ENCODE data around the gene HSBP1L1.

HSBP1L1 gene

DNA sequence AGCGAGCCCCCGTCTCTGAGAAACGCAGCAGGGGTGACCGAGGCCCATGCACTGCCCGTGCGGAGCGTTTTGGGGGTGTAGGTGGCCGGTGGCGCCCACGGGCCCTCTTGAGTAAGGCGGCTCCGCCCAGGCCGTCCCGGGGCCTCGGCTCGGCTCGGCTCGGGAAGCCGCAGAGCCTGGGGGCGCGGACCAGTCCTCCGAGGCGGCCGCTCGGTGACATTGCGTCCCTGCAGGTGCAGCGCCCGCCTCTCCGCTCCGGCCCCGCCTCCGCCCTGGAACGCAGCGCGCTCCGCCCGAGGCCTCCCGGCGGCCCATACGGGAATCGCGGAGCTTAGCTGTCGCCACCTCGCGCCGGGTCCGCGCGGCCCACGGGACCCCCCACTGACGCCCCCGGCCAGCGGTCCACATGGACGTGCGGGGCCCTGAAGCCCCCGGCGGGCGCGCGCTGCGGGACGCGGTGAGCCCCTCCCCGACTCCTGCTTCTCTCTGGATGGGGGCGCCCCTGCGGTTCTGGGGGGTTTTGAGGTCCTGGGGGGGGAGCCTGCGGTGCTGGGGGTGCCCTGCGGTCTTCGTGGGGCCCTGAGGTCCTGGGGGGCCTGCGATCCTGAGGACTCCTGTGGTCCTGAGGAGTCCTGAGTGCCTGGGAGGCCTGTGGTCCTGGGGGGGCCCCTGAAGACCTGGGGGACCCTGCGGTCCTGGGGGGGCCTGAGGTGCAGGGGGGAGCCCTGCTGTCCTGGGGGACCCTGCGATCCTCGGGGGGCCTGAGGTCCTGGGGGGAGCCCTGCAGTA, at the start of gene HSBP1L1:
Gene HSBP1L1, plus strand, starts transcription at position 314 of the 789 bp plus-strand sequence. Its CDS starts 93 bp downstream, at position 407.
- in situ Hi-C loops (cut with HindIII; ENCODE audit: low pct_ligation_motif_present, low pct_unique_long_range_greater_than_20kb, low sequenced_read_pairs): no loop called here
- DNase-seq: peak; percentile 70

DNA sequence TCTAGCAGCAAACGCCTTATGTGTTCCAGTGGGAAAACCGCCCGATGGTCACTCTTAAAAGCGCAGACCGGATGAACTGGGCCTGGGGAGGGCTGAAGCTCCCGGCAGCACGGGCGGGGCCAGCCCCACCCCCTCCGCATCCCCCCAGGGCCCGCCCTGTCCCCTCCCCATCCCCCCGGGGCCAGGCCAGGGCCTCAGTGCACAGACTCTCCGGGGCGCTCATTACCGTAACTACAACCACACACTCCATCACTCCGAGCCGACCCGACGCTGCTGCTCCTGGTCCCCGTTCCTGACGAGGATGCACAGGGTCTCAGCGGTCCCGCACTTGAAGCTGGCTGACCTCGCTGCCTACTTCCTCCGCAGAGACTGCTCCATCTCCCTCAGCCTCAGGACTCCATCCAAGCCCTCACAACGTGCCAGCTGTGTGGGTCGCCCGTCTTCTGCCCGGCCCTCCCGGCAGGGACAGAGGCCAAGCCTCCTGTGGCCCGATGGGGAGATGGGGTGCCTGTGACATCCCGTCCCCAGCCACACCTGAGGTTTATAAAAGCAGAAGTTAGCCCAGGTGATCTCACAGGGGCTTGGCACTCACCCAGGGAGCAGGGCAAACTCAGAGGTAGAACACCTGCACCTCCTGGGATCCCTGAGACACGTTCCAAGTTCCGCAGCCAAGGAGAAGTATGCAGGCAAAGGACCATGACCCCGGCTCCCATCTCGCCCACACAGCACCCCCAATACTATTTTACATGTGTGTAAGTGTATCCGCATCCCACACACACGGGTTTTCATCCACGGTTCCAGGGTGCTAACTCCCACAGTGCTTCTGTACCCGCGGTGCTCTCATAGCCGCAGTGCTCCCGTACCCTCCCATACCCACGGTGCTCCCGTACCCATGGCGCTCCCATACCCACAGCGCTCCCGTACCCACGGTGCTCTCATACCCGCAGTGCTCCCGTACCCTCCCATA, 49.0 kb upstream of the HSBP1L1 start:
- no peak for DNase-seq
- in situ Hi-C loops (cut with HindIII; ENCODE audit: low pct_ligation_motif_present, low pct_unique_long_range_greater_than_20kb, low sequenced_read_pairs): no loop called here

DNA sequence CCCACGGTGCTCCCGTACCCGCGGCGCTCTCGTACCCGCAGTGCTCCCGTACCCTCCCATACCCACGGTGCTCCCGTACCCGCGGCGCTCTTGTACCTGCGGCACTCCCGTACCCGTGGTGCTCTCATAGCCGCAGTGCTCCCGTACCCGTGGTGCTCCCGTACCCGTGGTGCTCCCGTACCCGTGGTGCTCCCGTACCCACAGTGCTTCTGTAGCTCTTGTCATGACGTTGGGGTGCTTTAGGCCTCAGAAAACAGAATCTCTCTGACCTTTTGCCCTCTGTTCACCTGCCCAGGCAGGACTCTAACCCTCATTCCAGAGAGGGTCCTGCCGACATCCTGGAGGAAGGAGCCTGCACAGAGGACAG, 48.3 kb upstream of the HSBP1L1 start:
- no peak for DNase-seq
- in situ Hi-C loops (cut with HindIII; ENCODE audit: low pct_ligation_motif_present, low pct_unique_long_range_greater_than_20kb, low sequenced_read_pairs): no loop called here

DNA sequence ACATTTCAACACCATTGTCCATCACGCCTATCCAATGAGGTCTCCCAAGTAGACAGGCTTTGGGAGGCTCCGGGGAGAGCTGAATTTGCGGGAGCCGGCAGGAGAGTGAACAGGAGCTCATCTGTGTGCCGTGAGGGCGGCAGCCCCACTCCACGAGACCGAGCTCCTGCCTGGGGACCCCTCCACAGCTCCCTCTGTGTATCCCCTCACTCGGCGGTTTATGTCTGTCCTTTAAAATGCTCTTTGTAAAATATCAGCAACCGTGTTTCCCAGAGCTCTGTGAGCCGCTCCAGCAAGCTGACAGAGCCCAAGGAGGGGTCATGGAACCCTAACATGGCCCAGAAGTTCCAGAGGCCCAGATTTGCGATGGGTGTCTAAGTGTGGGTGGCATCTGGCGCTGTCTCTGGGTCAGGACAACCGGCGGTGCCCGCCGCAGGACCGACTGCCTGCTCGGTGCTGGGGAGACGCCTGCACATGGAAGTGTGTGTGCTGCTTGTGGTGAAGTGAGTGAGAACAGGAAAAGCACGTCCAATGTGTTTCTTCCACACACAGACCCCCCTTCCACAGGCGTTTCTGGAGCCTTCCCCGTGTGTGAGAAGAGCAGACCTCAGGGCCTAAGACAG, 47.8 kb upstream of the HSBP1L1 start:
- DNase-seq: no peak
- in situ Hi-C loops (cut with HindIII; ENCODE audit: low pct_ligation_motif_present, low pct_unique_long_range_greater_than_20kb, low sequenced_read_pairs): no loop called here

DNA sequence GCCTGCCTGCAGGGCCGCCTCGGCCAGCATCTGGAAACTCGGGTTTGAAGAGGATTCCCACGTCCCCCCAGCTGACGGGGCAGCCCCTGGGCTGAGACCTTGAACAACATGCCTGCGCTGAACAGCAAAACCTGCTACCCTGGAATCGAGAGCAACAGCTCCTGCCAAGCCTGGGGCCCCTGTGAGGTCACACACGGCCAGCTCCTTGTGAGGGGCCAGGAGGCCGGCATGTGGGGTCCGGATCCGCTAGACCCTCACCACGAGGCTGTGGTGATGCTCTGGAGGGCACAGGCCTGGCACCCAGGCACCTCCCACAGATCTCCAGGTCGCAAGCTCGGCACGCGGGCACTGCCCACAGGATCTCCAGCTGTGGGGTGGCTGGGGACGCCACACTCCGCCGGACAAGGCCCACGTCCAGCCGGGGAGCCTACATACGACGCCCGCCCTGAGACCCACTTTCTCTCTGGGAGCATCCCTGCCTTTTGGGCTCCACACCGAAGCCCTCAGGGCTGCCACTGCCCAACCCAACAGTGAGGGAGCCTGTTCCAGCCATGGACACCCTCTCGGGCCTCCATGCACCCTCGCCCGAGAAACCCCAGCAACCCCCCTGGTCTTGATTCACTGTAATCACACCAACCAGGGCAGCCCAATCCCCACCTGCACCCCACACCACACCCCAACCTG, 47.1 kb upstream of the HSBP1L1 start:
- DNase-seq: no peak
- in situ Hi-C loops (cut with HindIII; ENCODE audit: low pct_ligation_motif_present, low pct_unique_long_range_greater_than_20kb, low sequenced_read_pairs): no loop called here

DNA sequence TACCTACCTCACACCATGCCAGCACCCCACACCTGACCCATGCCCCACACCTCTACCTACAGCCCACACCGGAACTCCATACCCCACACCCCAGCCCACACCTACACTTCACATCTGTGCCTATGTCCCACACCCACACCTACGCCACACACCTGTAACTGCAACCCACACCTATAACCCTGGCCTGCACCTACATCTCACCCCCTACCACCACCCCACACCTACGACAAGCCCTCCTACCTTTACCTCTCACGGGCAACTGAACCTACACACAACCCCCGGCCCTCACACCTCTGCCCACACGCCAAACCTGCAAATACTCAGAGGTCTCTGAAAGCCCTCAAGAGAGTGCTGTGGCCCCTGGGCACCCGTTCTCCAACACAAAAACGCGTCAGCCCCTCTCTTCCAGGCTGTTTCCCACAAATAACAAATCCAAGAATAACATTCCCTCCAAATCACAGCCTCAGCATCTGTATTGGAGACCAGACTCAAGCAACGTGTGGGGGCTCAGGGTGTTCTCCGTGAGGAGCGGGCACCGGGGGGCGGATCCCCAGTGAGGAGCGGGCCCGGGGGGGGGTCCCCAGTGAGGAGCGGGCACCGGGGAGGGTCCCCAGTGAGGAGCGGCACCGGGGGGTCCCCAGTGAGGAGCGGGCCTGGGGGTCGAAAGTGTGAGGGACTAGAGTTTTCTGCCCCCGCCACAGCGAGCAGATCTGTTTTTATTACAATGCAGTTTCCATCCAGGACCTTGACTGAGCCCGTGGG, 46.4 kb upstream of the HSBP1L1 start:
- no peak for DNase-seq
- in situ Hi-C loops (cut with HindIII; ENCODE audit: low pct_ligation_motif_present, low pct_unique_long_range_greater_than_20kb, low sequenced_read_pairs): no loop called here

DNA sequence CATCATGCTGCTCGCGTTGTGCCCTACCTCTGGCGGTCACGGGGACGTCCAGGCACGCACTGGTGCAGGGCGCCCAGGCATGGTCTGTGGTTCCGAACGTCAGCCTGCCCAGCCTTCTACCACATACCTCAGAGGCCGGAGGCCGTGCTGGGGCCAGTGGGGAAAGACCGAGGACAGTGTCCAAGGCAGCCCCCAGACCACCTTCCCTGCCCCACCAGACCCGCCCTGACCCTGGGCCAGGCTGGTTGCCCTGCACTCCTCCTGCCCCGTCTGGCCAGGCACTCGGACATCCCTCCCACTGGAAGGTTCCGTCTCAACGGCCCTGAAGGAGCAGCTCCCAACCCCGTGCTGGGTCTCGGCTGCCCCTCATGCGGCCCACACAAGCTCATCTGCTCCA, 45.8 kb upstream of the HSBP1L1 start:
- no peak for DNase-seq
- in situ Hi-C loops (cut with HindIII; ENCODE audit: low pct_ligation_motif_present, low pct_unique_long_range_greater_than_20kb, low sequenced_read_pairs): no loop called here

DNA sequence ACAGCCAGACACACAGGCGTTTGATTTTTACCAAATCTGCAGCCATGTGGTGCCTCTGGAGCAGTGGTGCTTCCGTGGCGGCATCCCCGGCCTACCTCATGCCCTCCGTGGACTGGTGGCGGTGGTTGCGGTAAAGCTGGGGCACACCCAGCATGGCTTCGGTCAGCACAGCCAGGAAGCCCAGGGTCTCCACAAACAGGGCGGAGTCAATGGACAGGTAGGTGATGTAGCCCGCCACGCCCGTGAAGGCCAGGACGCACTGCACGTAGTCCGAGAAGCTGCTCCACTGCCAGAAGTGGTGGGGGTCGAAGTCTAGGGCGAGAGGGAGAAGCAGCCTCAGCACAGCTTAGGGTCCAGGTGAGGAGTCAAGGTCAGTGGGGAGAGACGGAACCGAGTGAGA, 45.4 kb upstream of the HSBP1L1 start:
- in situ Hi-C loops (cut with HindIII; ENCODE audit: low pct_ligation_motif_present, low pct_unique_long_range_greater_than_20kb, low sequenced_read_pairs): no loop called here
- DNase-seq: no peak

DNA sequence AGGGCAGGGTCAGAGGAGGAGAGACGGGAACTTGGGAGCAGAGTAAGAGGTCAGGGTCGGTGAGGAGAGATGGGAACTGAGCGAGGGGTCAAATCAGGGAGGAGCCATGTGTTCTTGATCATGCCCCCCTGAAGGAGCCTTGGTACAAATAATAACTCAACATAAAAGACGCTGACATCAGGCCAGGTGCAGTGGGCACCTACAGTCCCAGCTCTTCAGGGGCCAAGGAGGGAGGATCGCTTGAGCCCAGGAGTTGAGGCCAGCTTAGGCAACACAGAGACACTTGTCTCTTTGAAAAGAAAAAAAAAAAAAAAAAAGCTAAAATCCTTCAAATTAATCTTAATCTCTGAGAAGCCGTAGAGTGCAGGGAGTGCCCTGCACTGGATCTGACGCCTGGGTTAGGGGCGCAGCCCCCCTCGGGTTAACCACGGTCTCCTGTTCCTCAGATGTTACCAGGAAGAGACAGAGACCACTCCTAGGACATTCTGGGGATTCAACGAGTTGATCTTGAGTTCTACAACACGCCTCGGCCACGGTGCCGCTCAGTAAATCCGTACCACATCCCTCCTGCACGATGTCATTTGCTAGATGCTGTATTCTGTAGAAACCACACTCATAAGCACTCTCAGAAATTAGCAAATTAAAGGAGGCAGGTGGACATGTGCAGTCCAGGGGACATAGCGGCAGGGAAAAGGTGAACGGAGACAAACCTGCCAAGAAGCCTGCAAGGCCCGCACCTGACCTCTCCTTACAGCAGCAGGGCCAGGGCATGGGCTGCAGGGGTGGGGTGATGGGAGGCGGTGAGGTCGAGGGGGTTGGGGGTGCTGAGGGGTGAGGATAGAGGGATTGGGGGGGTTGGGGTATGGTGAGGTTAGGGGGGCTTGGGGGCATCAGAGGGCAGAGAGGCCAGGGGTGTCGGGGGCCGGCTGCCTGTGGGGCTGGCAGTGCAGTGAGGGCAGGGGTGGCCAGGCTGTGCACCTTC, 42.2 kb upstream of the HSBP1L1 start:
- in situ Hi-C loops (cut with HindIII; ENCODE audit: low pct_ligation_motif_present, low pct_unique_long_range_greater_than_20kb, low sequenced_read_pairs): no loop called here
- no peak for DNase-seq

DNA sequence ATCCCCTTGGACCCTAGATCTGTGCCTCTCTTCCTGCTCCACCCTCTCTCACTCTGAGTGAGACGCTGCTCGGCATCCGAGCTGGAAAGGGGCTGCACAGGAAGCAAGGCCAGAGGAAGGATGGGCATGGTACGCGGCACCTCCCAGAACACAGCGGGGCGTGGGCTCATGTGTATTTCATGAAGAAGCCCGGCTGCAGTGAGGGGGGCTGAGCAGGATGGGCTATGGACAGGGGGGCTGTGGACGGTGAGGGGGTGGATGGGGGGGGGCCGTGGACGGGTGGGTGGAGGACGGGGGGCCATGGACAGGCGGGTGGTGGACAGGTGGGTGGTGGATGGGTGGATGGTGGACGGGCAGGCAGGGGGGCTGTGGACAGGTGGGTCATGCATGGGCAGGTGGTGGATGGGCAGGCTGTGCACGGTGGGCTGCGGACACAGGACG, 41.5 kb upstream of the HSBP1L1 start:
- DNase-seq: no peak
- in situ Hi-C loops (cut with HindIII; ENCODE audit: low pct_ligation_motif_present, low pct_unique_long_range_greater_than_20kb, low sequenced_read_pairs): no loop called here

DNA sequence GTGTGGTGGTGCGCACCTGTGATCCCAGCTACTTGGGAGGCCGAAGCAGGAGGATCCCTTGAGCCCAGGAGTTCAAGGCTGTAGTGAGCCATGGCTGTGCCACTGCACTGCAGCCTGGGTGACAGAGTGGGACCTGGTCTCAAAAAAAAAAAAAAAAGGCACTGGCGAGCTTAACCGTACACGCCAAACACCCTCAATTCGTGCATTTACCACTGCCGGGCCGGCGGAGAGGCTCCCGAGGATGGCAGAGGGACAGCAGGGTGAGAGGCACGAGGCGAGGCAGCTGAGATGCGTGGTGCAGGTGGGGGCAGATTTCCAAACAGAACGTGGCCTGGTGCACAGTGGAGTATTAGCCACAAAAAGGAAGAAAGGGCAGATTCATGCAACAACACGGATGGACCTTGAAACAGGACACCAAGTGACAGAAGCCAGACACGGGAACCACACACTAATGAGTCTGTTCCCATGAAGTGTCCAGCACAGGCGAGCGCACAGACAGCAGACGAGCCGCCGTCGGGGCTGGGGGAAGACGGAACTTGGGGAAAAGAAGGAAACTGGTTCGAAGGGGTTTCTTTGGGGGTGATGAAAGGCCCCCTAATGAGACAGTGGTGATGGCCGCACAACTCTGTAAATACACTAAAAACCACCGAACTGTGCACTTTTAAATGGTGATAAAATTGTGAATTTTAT, 40.4 kb upstream of the HSBP1L1 start:
- in situ Hi-C loops (cut with HindIII; ENCODE audit: low pct_ligation_motif_present, low pct_unique_long_range_greater_than_20kb, low sequenced_read_pairs): no loop called here
- DNase-seq: no peak

DNA sequence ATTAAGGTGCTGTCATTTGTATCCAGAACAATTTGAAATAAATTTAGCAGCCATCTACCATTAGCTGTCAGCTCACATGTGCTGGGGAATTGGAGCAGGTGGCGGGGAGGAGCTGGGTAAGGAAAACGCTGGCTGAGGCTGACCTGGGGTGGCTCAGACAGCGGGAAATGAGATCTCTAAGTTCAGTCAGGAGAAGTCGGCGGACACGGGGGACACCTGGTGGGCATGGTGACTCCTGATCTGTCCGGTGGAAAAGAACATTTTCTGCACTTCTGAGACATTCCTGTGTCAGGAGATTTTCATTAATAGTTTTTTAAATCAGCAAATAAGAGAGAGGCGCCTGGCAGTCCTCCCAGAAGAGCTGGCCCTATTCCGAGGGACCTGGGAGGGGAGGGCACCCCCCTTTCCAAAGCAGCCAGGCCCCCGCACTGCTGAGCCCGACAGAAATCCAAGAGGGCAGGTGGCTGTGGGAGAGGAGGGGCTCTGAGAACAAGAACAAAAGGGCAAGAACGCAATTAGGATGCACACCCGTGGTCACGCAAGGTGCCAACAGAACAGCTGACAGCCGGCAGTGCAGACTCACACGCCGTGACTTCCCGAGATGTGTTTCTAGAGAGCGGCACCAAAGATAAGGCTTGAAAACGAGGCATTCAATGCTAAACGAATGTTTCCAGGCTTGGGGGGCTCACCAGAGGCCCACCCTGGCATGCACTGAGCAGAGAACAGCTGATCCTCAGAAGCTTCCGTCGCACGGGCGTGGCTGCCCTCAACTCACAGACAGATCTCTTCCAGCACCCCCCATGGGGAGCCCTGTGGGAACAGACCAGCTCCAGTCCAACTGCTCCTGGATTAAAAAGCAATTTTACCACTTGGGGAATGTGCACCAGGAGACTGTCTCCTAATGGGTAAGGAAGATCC, 39.4 kb upstream of the HSBP1L1 start:
- in situ Hi-C loops (cut with HindIII; ENCODE audit: low pct_ligation_motif_present, low pct_unique_long_range_greater_than_20kb, low sequenced_read_pairs): no loop called here
- DNase-seq: no peak

DNA sequence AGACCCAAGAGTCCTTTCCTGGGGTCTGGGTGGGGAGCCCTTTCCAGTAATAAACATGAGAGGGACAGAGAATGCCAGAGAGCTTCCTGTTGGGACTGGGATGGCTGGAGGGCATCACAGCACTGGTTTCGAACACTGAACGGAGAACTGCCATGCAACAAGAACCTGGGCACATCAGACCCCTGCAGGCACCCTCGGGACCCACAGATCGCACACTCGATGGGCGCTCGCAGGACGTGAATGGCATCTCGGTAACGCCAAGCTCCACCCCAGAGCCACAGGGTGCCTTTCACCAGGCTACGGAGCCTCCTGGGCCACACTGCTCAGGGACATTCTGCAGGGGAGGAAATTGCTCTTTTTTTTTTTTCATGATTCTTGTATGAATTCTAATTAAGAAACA, 38.1 kb upstream of the HSBP1L1 start:
- in situ Hi-C loops (cut with HindIII; ENCODE audit: low pct_ligation_motif_present, low pct_unique_long_range_greater_than_20kb, low sequenced_read_pairs): no loop called here
- no peak for DNase-seq

DNA sequence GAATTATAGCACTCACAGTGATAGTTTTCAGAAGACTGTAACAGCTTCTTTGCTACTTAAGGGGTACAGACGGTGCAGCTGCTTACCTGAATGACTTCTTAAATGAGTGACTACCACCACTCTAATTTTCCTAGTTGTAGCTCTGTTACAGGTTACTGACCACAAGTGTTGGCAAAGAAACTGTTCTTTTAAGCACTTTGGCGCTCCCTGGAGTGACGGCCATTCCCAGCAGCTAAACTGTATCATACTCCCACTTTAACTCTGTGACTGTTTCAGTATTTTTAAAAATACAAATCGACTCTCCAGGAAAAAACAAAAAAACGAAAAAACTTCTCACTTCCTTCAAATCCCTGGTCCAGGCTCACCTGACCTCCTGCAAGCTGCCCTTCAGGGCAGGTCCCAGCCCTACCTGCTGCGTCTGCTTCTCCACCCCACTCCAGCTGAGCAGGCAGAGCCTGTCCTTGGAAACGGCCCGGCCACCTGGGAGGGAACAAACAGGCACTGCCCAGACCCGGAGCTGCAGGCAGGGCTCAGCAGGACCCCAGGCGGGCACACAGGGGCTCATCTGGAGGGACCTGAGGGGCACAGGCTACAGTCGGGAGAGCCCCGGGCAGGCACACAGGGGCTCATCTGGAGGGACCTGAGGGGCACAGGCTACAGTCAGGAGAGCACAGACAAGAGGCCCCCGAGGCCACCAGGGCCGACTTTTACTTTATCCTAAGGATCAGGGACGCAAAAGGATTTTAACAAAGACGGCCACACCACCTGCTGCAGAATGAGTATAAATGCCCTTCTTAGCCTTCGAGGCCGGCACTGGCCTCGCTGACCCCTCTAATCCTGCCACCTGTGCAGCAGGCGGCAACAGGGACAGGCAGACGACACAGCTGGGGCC, 37.5 kb upstream of the HSBP1L1 start:
- in situ Hi-C loops (cut with HindIII; ENCODE audit: low pct_ligation_motif_present, low pct_unique_long_range_greater_than_20kb, low sequenced_read_pairs): no loop called here
- DNase-seq: no peak

Measured in ACHN (cell line).